ENCODE measurements around the gene KRTAP12-1.

GRCh38 chr21:44730028-44730395 is 48.0 kb upstream of the KRTAP12-1 start:
- TF ChIP-seq CTCF (IDR thresholded peaks at IDR 0.05) (no peak), ZNF121 (CRISPR knock-in tag; IDR thresholded peaks at IDR 0.05) (no peak), MAX (CRISPR knock-in tag; IDR thresholded peaks at IDR 0.05) (no peak), NR2C2 (CRISPR knock-in tag; IDR thresholded peaks at IDR 0.05) (no peak), SMAD4 (CRISPR knock-in tag; IDR thresholded peaks at IDR 0.05) (no peak), TEAD4 (CRISPR knock-in tag; IDR thresholded peaks at IDR 0.05) (no peak), TP53 (CRISPR knock-in tag; IDR thresholded peaks at IDR 0.05) (no peak), ZNF138 (CRISPR knock-in tag; conservative IDR thresholded peaks at IDR 0.05) (no peak), ZNF232 (CRISPR knock-in tag; IDR thresholded peaks at IDR 0.05) (no peak)
- TF ChIP-seq, protein P1, sequence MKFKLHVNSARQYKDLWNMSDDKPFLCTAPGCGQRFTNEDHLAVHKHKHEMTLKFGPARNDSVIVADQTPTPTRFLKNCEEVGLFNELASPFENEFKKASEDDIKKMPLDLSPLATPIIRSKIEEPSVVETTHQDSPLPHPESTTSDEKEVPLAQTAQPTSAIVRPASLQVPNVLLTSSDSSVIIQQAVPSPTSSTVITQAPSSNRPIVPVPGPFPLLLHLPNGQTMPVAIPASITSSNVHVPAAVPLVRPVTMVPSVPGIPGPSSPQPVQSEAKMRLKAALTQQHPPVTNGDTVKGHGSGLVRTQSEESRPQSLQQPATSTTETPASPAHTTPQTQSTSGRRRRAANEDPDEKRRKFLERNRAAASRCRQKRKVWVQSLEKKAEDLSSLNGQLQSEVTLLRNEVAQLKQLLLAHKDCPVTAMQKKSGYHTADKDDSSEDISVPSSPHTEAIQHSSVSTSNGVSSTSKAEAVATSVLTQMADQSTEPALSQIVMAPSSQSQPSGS (CRISPR knock-in tag; IDR thresholded peaks at IDR 0.05; ENCODE audit: borderline replicate concordance, low read depth): no peak
